ENCODE results near the gene ADAMTS18. TPM values are rescaled to one million over a fixed set of nuclear protein-coding genes. Genes with fewer than 3 reads are reported as not detected.
"Not testable (repeated sequence)": the region's sequence is repeated elsewhere in the genome, so short reads cannot be mapped to it uniquely, and the experiment has no call there.

ADAMTS18 gene
- polyA plus RNA-seq, 1 of the 3 experiments (the other 2 are of a cell fraction) = under 0.01 TPM

GRCh38 chr16:77468831-77469230 is 34.0 kb upstream of the ADAMTS18 start:
- DNase-seq = no peak
- Histone ChIP-seq H3K9ac (no peak overlapping the region), H4K20me1 (ENCODE audit: insufficient read depth) (no peaks in the 10 kb centered on the region), H3K27ac (ENCODE audit: low read depth in 2 of 2, low read length in 1 of 2) (no peak overlapping the region), H3K36me3 (replicated peaks in 1 of 2; ENCODE audit: control insufficient read depth in 1 of 2, insufficient read depth in 2 of 2, low read length in 1 of 2) (no peaks in the 10 kb centered on the region), H2AFZ (ENCODE audit: low read depth) (no peak overlapping the region), H3K79me2 (ENCODE audit: insufficient read depth) (no peaks in the 10 kb centered on the region), H3K4me3 (ENCODE audit: low read depth in 2 of 2, low read length in 1 of 2) (no peak overlapping the region), H3K9me3 (no peaks in the 10 kb centered on the region), H3K4me1 (ENCODE audit: control insufficient read depth in 1 of 2, insufficient read depth in 2 of 2, low read depth in 1 of 2, low read length in 1 of 2) (no peaks in the 10 kb centered on the region), H3K9me2 (no peaks in the 10 kb centered on the region), H3K4me2 (no peak overlapping the region), H3K27me3 (ENCODE audit: insufficient read depth) (no peaks in the 10 kb centered on the region), H3F3A (replicated peaks; ENCODE audit: insufficient read depth) (no peaks in the 10 kb centered on the region)
- WGBS (ENCODE audit: low lambda C conversion rate) = 5% methylated on average over 3 of the region's 3 CpGs
- POLR2A ChIA-PET = no interaction called here
- no peak for TF ChIP-seq EZH2phosphoT487 (IDR thresholded peaks at IDR 0.05; ENCODE audit: borderline replicate concordance, low read depth)
- CTCF ChIA-PET = no interaction called here

GRCh38 chr16:77467821-77468335 is 33.0 kb upstream of the ADAMTS18 start:
- POLR2A ChIA-PET = no interaction called here
- CTCF ChIA-PET = no interaction called here
- Histone ChIP-seq H3F3A (replicated peaks; ENCODE audit: insufficient read depth) (no peaks in the 10 kb centered on the region), H3K9me3 (no peaks in the 10 kb centered on the region), H3K27me3 (ENCODE audit: insufficient read depth) (no peaks in the 10 kb centered on the region), H2AFZ (ENCODE audit: low read depth) (no peak overlapping the region), H3K79me2 (ENCODE audit: insufficient read depth) (no peaks in the 10 kb centered on the region), H3K36me3 (replicated peaks in 1 of 2; ENCODE audit: control insufficient read depth in 1 of 2, insufficient read depth in 2 of 2, low read length in 1 of 2) (no peaks in the 10 kb centered on the region), H3K9me2 (no peaks in the 10 kb centered on the region), H3K4me1 (ENCODE audit: control insufficient read depth in 1 of 2, insufficient read depth in 2 of 2, low read depth in 1 of 2, low read length in 1 of 2) (no peaks in the 10 kb centered on the region), H4K20me1 (ENCODE audit: insufficient read depth) (no peaks in the 10 kb centered on the region), H3K4me3 (ENCODE audit: low read depth in 2 of 2, low read length in 1 of 2) (no peak overlapping the region), H3K9ac (no peak overlapping the region), H3K4me2 (no peak overlapping the region), H3K27ac (ENCODE audit: low read depth in 2 of 2, low read length in 1 of 2) (no peak overlapping the region)
- no peak for DNase-seq
- TF ChIP-seq TEAD4 (IDR thresholded peaks at IDR 0.05; ENCODE audit: borderline replicate concordance, insufficient read depth) = no peak
- TF ChIP-seq YY1 (IDR thresholded peaks at IDR 0.05; ENCODE audit: low read depth) = no peak
- no peak for TF ChIP-seq ELF1 (IDR thresholded peaks at IDR 0.05)
- TF ChIP-seq EP300 (IDR thresholded peaks at IDR 0.05; ENCODE audit: borderline replicate concordance in 1 of 2, low read depth in 1 of 2, low read length in 1 of 2) = no peak
- no peak for TF ChIP-seq RAD21 (IDR thresholded peaks at IDR 0.05; ENCODE audit: low read length)
- no peak for TF ChIP-seq ZBTB33 (IDR thresholded peaks at IDR 0.05; ENCODE audit: borderline replicate concordance, low read depth)
- no peak for TF ChIP-seq CTCF (IDR thresholded peaks at IDR 0.05)
- TF ChIP-seq SIN3A (IDR thresholded peaks at IDR 0.05; ENCODE audit: borderline replicate concordance, low read depth, low read length) = no peak
- TF ChIP-seq CHD2 (IDR thresholded peaks at IDR 0.05; ENCODE audit: low read length, partially characterized antibody) = no peak
- no peak for TF ChIP-seq SMC3 (IDR thresholded peaks at IDR 0.05; ENCODE audit: low read depth, low read length)
- TF ChIP-seq MXI1 (IDR thresholded peaks at IDR 0.05; ENCODE audit: low read depth, low read length) = no peak
- TF ChIP-seq RFX5 (IDR thresholded peaks at IDR 0.05; ENCODE audit: low read length) = no peak
- no peak for TF ChIP-seq IRF3 (IDR thresholded peaks at IDR 0.05; ENCODE audit: low read depth, low read length)
- TF ChIP-seq RCOR1 (IDR thresholded peaks at IDR 0.05; ENCODE audit: low read length) = no peak
- no peak for TF ChIP-seq FOSL2 (IDR thresholded peaks at IDR 0.05; ENCODE audit: borderline replicate concordance, low read depth)
- TF ChIP-seq GATA2 (CRISPR knock-in tag; IDR thresholded peaks at IDR 0.05) = no peak
- no peak for TF ChIP-seq TCF12 (IDR thresholded peaks at IDR 0.05)
- 17% methylated on average over 6 of the region's 6 CpGs for WGBS (ENCODE audit: low lambda C conversion rate)

- H3K9me2 ChIP-seq; H3K4me2 ChIP-seq; H3F3A ChIP-seq (replicated peaks; ENCODE audit: insufficient read depth); H3K27ac ChIP-seq (ENCODE audit: low read depth in 2 of 2, low read length in 1 of 2); H3K79me2 ChIP-seq (ENCODE audit: insufficient read depth); CTCF ChIA-PET; H3K36me3 ChIP-seq (replicated peaks in 1 of 2; ENCODE audit: control insufficient read depth in 1 of 2, insufficient read depth in 2 of 2, low read length in 1 of 2); H3K4me3 ChIP-seq (ENCODE audit: low read depth in 2 of 2, low read length in 1 of 2); H2AFZ ChIP-seq (ENCODE audit: low read depth); H3K9ac ChIP-seq; H4K20me1 ChIP-seq (ENCODE audit: insufficient read depth); H3K27me3 ChIP-seq (ENCODE audit: insufficient read depth); POLR2A ChIA-PET; H3K4me1 ChIP-seq (ENCODE audit: control insufficient read depth in 1 of 2, insufficient read depth in 2 of 2, low read depth in 1 of 2, low read length in 1 of 2); DNase-seq; H3K9me3 ChIP-seq: not testable (repeated sequence)
- WGBS (ENCODE audit: low lambda C conversion rate) = 66% methylated on average over 5 of the region's 5 CpGs
Measured at GRCh38 chr16:77463659-77464058, 28.8 kb upstream of the ADAMTS18 start.
